ENCODE results near the gene MNS1.
"Not testable (repeated sequence)": the region's sequence is repeated elsewhere in the genome, so short reads cannot be mapped to it uniquely, and the experiment has no call there.

MNS1 gene

DNA sequence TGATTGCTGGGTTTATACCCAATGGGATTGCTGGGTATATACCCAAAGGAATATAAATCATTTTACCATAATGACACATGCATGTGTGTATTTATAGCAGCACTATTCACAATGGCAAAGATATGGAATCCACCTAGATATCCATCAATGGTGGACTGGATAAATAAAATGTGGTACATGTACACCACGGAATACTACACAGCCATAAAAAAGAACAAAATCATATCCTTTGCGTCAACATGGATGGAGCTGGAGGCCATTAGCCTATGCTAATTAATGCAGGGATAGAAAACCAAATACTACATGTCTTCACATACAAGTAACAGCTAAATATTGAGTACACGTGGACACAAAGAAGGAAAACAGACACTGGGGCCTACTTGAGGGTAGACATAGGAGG, 22.6 kb downstream of the MNS1 start:
- no peak for DNase-seq

DNA sequence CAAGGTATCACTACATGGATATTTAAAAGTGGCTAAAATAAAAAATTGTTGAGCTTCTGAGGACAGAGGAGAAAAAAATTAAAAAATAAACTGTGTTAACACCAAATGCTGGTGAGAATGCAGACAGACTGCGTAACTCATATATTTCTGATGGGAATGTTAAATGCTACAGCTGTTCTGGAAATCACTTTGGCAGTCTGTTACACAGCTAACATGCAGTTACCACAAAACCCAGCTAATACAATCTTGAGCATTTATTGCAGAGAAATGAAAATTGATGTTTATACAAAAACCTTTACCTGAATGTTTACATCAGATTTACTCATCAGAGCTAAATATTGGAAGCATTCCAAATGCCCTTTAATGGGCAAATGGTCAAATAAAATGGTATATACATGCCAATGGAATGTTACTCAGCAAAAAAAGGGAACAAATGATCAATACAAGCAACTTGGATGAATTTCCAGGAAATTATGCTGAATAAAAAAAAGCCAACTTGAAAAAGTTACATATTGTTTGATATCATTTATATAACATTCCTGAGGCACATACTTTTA, 24.6 kb downstream of the MNS1 start:
- no peak for DNase-seq

DNA sequence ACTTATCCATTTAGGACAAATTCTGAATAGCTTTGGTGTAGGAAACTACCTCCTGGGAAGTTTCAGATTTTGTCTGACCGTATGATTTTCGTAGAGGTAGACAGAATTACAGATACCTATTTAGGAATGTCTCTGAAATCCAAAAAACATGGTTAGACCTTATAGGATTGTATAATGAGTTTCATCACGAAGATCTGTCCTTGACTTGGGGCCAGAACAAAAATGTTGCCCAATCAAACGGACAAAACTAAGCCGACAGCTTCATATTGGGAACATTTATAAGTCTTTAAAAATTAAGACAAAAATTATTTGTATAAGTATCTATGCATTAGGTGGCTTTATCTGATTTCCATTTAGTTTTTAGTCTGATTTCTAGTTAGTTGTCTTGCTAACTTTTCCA, 32.6 kb downstream of the MNS1 start:
- DNase-seq = no peak

DNA sequence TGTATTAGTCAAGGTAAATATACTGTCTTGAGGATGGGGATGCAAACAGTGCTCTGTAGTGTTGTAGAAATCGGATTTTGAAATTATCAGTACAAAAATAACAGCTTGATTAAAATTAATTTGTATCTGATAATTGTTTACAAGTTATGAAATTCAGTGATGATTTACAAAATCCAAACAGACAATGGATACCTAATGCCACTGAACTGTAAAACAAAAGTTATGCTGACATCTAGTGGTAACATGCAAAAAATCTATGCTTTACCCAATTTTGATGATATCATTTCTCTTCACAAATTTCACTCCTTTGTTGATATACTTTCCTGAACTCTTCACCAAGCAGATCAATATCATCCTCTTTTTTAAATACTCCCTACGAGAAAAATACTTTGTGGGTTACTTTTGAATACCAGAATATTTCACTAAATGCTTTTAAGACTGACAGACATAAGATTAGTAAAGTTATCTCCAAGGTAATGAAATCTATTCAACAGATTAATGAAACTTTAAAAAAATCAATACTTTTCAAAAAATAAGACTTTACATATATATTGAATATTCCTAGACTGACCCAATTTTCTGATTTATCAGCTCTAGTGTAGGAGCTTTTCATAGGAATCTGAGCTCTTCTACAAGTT, 36.0 kb downstream of the MNS1 start:
- DNase-seq = no peak

DNA sequence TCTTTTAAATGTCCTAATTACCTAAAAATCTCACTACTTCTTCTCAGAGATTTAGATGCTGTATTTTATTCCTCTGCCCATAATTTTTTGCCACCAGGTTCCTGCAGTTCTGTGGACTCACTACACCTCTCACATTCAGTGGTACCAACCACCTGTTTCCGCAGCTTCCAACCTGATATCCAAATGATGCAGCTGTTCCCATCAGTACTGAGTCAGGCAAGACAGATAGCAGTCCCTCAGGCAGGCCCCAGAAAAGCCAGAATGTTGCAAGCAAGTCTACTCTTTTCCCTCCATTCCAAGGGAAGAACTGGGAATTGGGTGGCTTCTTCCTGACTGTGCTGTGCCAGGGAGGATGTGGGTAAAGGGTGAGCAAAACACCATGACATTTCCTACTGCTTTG, 39.0 kb downstream of the MNS1 start:
- DNase-seq = no peak

DNA sequence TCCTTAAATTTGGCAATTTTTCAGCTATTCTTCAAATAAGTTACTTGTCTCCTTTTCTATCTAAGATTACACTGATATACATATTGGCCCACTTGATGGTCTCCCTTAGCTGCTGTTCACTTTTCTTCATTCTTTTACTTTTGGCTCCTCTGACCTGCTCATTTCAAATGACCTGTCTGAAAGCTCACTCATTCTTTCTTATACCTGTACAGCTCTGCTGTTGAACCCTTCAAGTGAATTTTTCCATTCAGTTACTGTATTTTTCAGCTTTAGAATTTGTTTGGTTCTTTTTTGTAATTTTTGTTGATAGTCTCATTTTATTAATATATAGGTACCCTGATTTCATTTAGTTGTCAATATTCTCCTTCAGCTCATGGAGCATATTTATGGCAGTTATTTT, 39.7 kb downstream of the MNS1 start:
- no peak for DNase-seq

DNA sequence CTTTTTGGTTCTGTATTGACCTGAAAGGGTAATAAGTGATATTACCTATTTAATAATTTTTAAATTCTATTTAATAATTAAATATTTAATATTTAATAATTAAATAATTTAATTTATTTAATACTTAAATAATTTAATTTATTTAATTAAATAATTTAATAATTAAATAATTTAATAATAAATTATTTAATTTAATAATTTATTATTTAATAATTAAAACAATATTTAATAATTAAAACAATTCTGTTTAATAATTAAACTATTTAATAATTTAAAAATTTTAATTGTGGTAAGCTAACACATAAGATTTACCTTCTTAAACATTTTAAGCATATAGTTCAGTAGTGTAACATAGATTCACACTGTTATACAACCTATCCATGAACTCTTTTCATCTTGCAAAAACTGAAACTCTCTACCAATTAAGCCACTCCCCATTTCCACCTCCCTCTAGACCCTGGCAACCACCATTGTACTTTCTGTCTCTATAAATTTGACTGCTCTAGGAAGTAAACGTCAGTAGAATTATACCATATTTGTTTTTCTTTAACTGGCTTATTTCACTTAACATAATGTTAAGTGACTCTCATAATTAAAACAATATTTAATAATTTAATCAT, 51.7 kb downstream of the MNS1 start:
- not testable (repeated sequence) for DNase-seq

DNA sequence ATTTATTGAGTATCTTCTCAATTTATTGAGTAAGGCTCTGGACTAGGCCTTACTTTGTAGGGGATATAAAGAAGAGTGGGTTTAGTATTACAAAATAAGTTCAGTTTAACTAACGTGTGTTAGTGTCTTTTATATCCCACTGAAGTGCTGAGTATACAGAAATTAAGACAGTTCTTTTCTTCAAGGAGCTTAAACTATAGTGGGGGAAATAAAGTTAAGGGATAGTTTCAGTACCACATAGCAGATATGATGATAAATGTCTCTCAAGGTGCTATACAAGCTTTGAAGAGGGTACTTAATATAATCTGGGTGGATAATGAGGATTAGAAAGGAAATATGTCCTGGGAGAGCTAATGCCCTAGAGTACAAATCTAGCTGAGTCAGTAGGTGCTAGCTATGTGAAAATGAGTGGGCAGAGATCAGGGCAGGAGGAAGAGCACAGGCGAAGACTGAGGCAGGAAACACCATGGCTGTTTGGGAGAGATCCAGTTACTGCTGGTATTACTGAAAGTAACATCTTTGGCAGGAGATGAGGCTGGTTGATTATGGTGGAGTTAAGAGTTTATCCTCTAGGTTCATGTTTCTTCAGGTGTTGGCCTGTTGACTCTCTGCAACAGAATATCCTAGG, 53.7 kb downstream of the MNS1 start:
- no peak for DNase-seq

DNA sequence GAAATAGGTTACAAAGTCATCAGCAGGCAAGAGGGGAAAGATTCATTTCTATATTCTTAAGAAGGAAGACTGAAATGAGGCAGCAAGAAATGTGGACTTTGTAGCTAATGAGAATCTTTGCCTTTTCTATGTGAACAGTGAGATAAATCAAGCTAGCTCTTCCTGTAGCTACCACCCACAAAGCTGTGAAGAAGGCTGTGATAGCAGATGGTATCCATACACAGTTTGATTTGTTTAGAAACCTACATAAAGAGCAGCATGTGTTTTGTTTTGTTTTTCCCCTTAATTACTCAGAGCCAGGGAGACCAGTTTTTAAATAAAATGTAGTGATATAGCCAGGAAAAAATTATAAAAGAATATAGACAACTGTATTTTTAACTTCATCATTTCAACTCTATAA, 54.2 kb downstream of the MNS1 start:
- DNase-seq = no peak

DNA sequence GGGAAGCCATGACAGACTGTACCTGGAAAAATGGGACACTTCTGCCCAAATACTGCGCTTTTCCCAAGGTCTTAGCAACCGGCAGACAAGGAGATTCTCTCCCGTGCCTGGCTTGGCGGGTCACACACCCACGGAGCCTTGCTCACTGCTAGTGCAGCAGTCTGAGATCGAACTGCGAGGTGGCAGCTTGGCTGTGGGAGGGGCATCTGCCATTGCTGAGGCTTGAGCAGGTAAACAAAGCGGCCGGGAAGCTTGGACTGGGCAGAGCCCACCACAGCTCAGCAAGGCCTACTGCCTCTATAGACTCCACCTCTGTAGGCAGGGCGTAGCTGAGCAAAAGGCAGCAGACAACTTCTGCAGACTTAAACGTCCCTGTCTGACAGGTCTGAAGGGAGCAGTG, 65.7 kb downstream of the MNS1 start:
- not testable (repeated sequence) for DNase-seq

DNA sequence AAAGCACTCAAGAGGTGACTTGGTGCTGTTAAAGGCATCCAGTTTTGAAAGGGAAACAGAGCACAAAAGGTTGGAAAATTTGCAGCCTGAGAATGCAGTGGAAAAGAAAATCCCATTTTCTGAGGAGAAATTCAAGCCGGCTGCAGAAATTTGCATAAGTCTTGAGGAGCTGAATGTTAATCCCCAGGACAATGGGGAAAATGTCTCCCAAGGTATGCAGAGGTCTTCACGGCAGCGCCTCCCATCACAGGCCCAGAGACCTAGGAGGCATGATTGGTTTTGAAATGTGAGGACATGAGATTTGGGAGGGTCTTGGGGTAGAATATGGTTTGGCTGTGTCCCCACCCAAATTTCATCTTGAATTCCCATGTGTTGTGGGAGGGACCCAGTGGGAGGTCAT, 67.6 kb downstream of the MNS1 start:
- not testable (repeated sequence) for DNase-seq

DNA sequence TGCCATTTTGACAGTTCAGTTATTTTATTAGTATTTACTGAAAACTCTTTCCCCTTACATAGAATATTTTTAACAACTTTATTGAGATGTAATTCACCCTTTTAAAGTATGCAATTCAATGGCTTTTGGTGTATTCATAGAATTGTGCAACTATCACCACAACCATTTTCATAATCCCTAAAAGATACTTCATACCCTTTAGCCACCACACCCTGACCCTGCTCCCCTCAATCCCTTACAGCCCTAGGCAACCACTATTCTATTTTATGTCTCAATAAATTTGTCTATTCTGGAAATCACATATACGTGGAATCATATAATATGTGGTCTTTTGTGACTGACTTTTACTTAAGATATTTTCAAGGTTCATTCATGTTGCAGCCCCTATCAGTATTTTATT, 70.0 kb downstream of the MNS1 start:
- no peak for DNase-seq

DNA sequence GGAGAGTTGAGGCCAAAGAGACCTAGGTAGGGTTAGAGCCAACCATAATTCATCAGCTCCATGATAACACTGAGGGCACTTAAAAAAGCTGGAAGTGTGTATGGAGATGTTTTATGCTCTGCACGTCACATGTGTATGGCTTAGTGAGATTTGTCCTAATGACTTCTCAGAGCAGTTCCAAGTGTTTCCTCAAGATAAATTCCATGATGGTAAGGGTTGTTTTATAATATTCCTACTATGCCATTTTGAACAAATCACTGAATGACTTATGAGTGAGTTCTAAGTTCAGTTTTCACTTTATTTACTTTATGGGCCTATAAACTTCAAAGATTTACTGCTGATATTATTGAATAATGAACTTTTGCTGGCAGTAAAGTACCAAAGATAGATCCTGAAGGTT, 71.7 kb downstream of the MNS1 start:
- no peak for DNase-seq

DNA sequence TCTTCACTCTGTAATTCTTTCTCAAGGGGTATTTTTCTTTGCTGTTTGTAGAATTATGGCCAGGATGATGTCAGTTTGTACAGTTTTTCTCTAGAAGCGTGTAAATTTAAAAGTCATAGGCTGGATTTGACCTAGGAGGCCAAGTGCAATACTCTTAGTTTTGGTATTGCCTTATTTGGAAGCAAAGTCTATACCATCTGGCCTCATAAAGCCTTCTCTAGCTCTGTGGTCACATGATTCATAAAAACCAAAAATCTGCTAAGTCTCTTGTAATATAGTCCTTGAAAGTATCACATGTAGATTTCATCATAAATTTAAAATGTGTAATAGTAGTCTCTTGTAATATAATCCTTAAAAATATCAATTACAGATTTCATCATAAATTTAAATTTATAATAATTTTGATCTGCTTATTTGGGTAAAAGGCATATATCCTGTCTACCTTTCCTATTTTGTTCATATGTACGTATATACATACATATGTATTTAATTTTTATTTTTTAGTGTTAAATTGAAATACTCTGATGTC, 74.1 kb downstream of the MNS1 start:
- no peak for DNase-seq

DNA sequence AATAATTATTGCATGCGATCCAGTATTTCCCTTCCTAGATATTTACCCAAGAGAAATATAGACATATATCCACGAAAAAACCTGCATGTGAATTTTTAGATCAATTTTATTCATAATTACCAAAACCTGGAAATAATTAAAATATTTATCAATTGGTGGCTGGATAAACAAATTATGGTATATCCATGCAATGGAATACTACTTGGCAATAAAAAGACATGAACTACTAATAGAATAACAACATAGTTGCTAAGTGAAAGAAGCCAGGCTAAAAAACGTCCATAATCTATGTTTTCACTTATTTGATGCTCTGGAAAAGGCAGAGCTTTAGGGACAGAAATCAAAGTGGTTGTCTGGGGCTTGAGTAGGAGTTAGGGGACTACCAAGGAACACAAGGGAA, 79.0 kb downstream of the MNS1 start:
- no peak for DNase-seq

DNA sequence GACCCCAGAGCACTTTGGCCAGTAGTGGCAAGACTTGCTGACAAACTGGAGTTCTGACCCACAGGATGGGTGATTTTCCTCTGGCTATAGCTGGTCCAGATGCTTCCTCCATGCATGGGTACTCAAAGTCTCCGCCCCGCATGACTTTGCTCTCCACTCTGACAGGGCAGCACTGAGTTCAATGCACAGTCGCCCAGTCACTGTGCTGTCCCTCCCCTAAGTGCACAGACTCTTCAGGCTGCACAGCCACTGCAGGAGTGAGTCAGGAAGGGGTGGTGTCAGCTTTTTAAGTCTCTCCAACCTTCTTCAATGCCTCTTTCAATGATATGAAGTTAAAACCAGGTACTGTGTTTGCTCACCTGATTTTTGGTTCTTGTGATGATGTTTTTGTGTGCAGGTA, 81.9 kb downstream of the MNS1 start:
- no peak for DNase-seq
